PC-9 (cell line): ENCODE results near the gene CASR. TPM values are rescaled to one million over a fixed set of nuclear protein-coding genes. Genes with fewer than 3 reads are reported as not detected.

Experiments used
- BruUV-seq: library from RNA; stranded (reverse); fragments of 400-500 nt; replicated peaks from 2 replicates; lab custom pipeline; 2021; lab: Mats Ljungman, UMichigan
- CTCF ChIA-PET: fragments of 300-600 bp; sonication (Branson Sonifier 250); formaldehyde crosslinking; loops from one replicate; lab custom pipeline; 2022; ENCODE audit warnings: antibody characterized with exemption; lab: Charles Lee
- POLR2A ChIA-PET: fragments of 300-600 bp; sonication (Branson Sonifier 250); formaldehyde crosslinking; loops from one replicate; lab custom pipeline; 2022; ENCODE audit warnings: antibody characterized with exemption; ENCODE audit not compliant: unreplicated experiment; lab: Charles Lee
- DNase-seq, 2 experiments: peaks; one replicate each; pipeline versions ENCODE4 v3.0.0 to v3.0.0-alpha.2; 2015 to 2022; ENCODE audit warnings: mixed read lengths in 1 of 2
- H2AFZ ChIP-seq: fragments of 200-600 bp; sonication (generic); 2 replicates; pipeline ENCODE4 v1.8.1; 2017; ENCODE audit warnings: antibody characterized with exemption
- H3F3A ChIP-seq: fragments of 200-600 bp; sonication (generic); 2 replicates; pipeline ENCODE4 v1.8.1; 2017; ENCODE audit warnings: antibody characterized with exemption, mild to moderate bottlenecking, low read depth; ENCODE audit not compliant: insufficient read depth
- H3K27ac ChIP-seq: fragments of 200-600 bp; sonication (generic); 2 replicates; pipeline ENCODE4 v1.6.1; 2016; ENCODE audit warnings: mixed run types
- H3K27me3 ChIP-seq: fragments of 200-600 bp; sonication (generic); 2 replicates; pipeline ENCODE4 v1.6.1; 2016; ENCODE audit warnings: low read depth, mixed run types; ENCODE audit not compliant: insufficient read depth
- H3K36me3 ChIP-seq: fragments of 200-600 bp; sonication (generic); 2 replicates; pipeline ENCODE4 v1.6.1; 2016; ENCODE audit warnings: low read depth, mixed run types
- H3K4me1 ChIP-seq: fragments of 200-600 bp; sonication (generic); replicated peaks from 2 replicates; pipeline ENCODE4 v1.6.1; 2016; ENCODE audit warnings: mixed run types; ENCODE audit not compliant: insufficient read depth
- H3K4me2 ChIP-seq: fragments of 200-600 bp; sonication (generic); 2 replicates; pipeline ENCODE4 v1.6.1; 2017; ENCODE audit warnings: mixed run types
- H3K4me3 ChIP-seq: fragments of 200-600 bp; sonication (generic); 2 replicates; pipeline ENCODE4 v1.6.1; 2016; ENCODE audit warnings: mixed run types
- H3K79me2 ChIP-seq: fragments of 200-600 bp; sonication (generic); 2 replicates; pipeline ENCODE4 v1.6.1; 2017; ENCODE audit warnings: low read depth, mixed run types
- H3K9me2 ChIP-seq: fragments of 200-600 bp; sonication (generic); 2 replicates; pipeline ENCODE4 v1.8.1; 2017; ENCODE audit warnings: mild to moderate bottlenecking; ENCODE audit not compliant: insufficient read depth
- H3K9me3 ChIP-seq: fragments of 200-600 bp; sonication (generic); 2 replicates; pipeline ENCODE4 v1.8.1; 2016; ENCODE audit warnings: low read depth; ENCODE audit not compliant: insufficient read depth
- H4K20me1 ChIP-seq: fragments of 200-600 bp; sonication (generic); 2 replicates; pipeline ENCODE4 v1.8.1; 2017; ENCODE audit not compliant: insufficient read depth
- EZH2 ChIP-seq: fragments of 200-600 bp; sonication (generic); IDR thresholded peaks from 2 replicates; pipeline ENCODE4 v1.8.0; 2017; ENCODE audit warnings: antibody characterized with exemption, low read depth
- intact Hi-C: fragments of 100-400 bp; cut with micrococcal nuclease; formaldehyde crosslinking; loops from one replicate; pipeline ENCODE4 v1.10.0; 2022; ENCODE audit not compliant: unreplicated experiment
- total RNA-seq: library from RNA; stranded (reverse); gene quantifications from 2 replicates; pipeline ENCODE4 v1.2.3, GENCODE V29; 2021
- TF ChIP-seq, protein P1 (sequence below): fragments of 200-600 bp; sonication (generic); conservative IDR thresholded peaks from 2 replicates; pipeline ENCODE4 v1.6.1; 2017; ENCODE audit warnings: mixed run types, antibody characterized with exemption, mild to moderate bottlenecking, moderate library complexity

The CASR gene
- total RNA-seq, 1 experiment from 2014 or later: not detected

DNA sequence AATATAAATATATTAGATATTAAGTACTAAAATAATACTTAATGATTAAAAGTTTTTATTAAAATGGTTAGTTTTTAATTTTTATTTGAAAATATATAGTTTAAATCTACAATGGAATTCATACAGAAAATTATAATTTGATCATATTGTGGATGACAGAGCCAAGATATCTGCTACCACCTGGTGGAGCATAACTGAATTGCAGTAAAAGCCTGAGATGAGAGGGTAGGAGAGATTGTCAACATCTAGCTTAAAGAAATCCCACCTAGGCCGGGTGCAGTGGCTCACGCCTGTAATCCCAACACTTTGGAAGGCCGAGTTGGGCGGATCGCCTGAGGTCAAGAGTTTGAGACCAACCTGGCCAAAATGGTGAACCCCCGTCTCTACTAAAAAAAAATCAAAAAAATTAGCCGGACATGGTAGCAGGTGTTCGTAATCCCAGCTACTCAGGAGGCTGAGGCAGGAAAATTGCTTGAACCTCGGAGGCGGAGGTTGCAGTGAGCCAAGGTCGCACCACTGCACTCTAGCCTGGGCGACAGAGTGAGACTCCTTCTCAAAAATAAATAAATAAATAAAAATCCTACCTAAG lies 116.5 kb downstream of the CASR start:
- no TSS peak for BruUV-seq
- no peak overlapping the region for H2AFZ ChIP-seq
- intact Hi-C loops: loop anchor here (1.0 kb wide), 1 partner anchor 754 kb away; no protein-coding TSS in a partner anchor
- H4K20me1 ChIP-seq: no peaks in the 10 kb centered on the region
- ChIA-PET CTCF (no interaction called here), POLR2A (no interaction called here)
- H3K4me3 ChIP-seq: no peak overlapping the region
- no peaks in the 10 kb centered on the region for H3K79me2 ChIP-seq
- no peaks in the 10 kb centered on the region for H3K9me2 ChIP-seq
- H3K9me3 ChIP-seq: peaks cover 11% of the 10 kb centered on the region
- 0 out of 2 replicates have a peak, but pooled peaks cover 7% of the 10 kb centered on the region for H3K4me1 ChIP-seq
- H3K4me2 ChIP-seq: no peak overlapping the region
- H3K27ac ChIP-seq: no peak overlapping the region
- no peaks in the 10 kb centered on the region for H3F3A ChIP-seq
- no peaks in the 10 kb centered on the region for H3K27me3 ChIP-seq
- TF ChIP-seq, protein P1, sequence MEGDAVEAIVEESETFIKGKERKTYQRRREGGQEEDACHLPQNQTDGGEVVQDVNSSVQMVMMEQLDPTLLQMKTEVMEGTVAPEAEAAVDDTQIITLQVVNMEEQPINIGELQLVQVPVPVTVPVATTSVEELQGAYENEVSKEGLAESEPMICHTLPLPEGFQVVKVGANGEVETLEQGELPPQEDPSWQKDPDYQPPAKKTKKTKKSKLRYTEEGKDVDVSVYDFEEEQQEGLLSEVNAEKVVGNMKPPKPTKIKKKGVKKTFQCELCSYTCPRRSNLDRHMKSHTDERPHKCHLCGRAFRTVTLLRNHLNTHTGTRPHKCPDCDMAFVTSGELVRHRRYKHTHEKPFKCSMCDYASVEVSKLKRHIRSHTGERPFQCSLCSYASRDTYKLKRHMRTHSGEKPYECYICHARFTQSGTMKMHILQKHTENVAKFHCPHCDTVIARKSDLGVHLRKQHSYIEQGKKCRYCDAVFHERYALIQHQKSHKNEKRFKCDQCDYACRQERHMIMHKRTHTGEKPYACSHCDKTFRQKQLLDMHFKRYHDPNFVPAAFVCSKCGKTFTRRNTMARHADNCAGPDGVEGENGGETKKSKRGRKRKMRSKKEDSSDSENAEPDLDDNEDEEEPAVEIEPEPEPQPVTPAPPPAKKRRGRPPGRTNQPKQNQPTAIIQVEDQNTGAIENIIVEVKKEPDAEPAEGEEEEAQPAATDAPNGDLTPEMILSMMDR: peak; percentile 75
- TF ChIP-seq EZH2: no peak
- no peak for DNase-seq
- H3K36me3 ChIP-seq: no peaks in the 10 kb centered on the region

DNA sequence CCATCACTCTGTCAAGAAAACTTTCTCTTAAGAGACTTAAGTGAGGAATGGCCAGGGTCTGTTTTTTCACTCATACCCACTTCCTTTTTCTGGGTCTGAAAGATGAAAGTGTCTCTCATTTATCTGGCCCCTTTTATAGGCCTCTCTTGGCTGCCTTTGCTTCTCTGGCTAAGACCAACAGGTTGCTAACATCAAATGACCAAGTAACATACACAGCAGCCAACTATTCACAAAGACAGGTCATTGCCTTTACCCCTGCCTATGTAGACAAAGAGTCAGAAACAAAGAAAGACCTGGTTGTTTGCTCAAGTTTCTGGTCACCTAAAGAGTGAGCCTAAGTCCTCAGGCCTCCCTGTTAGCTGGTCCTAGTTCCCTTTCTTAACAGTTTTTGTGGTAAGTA lies 117.6 kb downstream of the CASR start:
- Histone ChIP-seq H3F3A (no peaks in the 10 kb centered on the region), H3K27ac (no peak overlapping the region), H3K36me3 (no peaks in the 10 kb centered on the region), H2AFZ (no peak overlapping the region), H4K20me1 (no peaks in the 10 kb centered on the region; the same call in 1 of the 2 replicates), H3K4me3 (no peak overlapping the region), H3K27me3 (no peaks in the 10 kb centered on the region), H3K79me2 (no peaks in the 10 kb centered on the region), H3K9me2 (no peaks in the 10 kb centered on the region), H3K4me1 (peaks cover 3% of the 10 kb centered on the region), H3K4me2 (no peak overlapping the region), H3K9me3 (peaks cover 11% of the 10 kb centered on the region)
- ChIA-PET CTCF (no interaction called here), POLR2A (no interaction called here)
- intact Hi-C loops: no loop called here
- TF ChIP-seq, protein P1: no peak
- no peak for TF ChIP-seq EZH2
- BruUV-seq: no TSS peak
- no peak for DNase-seq

DNA sequence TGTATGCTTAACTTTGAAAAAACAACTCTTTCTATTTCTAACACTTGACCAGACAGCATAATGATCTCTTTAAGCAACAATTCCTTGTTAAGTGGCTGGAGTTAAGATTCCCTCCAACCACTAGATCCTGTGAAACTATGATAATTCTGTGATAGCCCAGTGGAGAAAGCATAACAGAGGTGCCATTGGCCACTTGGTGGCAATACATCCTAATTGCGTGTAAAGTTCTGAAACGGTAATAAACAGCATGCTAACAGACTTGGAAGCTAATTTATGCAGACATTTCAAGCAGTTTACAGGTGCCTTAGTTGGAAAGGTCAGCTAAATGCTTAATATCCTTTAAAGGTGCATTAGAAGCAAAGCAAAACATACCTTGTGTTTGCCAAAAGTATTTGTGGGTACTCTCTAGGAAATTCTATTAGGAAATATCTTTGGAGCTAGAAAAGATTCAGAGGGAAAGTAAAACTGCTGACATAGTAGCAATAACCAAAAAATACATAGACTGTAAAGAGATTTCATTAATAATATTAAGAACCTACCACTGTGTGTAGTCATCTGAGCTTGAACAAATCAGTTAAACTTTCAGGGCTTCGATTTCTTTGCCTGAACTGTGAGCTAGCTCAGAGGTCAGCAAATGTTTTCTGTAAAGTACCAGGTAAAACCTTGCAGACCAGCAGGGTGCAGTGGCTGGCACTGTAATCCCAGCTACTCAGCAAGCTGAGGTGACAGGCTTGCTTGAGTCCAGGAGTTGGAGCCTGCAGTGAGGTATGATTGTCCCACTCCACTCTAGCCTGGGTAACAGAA lies 122.6 kb downstream of the CASR start:
- Histone ChIP-seq H3K4me2 (peak overlapping the region; percentile 57), H3K4me3 (no peak overlapping the region), H3K79me2 (no peaks in the 10 kb centered on the region), H4K20me1 (no peaks in the 10 kb centered on the region; the same call in 1 of the 2 replicates), H3K36me3 (no peaks in the 10 kb centered on the region), H3K27ac (no peak overlapping the region), H3K4me1 (peaks cover 16% of the 10 kb centered on the region), H3K27me3 (no peaks in the 10 kb centered on the region), H3K9me2 (no peaks in the 10 kb centered on the region), H3K9me3 (peaks cover 4% of the 10 kb centered on the region; the same call in 1 of the 2 replicates), H2AFZ (no peak overlapping the region), H3F3A (no peaks in the 10 kb centered on the region)
- intact Hi-C loops: loop anchor here (1.0 kb wide), 2 partner anchors 50 to 78 kb away; partner anchors contain the start of gene FAM162A
- ChIA-PET POLR2A (interaction anchor here (0.5 to 0.6 kb wide), 2 partner anchors 53 to 57 kb away, joined by 3 read pairs; no protein-coding TSS in a partner anchor), CTCF (interaction anchor here (0.6 to 1.3 kb wide), 7 partner anchors 51 to 1501 kb away, joined by 3 to 7 read pairs (median 3); partner anchors contain the start of genes EAF2, FAM162A and IQCB1)
- peak; percentile 24 to 41 for DNase-seq
- no TSS peak for BruUV-seq
- TF ChIP-seq, protein P1: peak; percentile 53
- no peak for TF ChIP-seq EZH2
